GM12878 (cell line): ENCODE data around the gene SPRED2. TPM values are rescaled to one million over a fixed set of nuclear protein-coding genes. Genes with fewer than 3 reads are reported as not detected.

ENCODE experiments used
- ATAC-seq: fragments of 200-7000 bp; cut with Tn5 transposase; 3 replicates; pipeline ENCODE4 v1.9.1; 2020; ENCODE audit warnings: mild to moderate bottlenecking, moderate library complexity
- BruUV-seq: library from RNA; stranded (reverse); fragments of 400-500 nt; replicated peaks from 2 replicates; lab custom pipeline; 2021; lab: Mats Ljungman, UMichigan
- CTCF ChIA-PET: fragments of 300-600 bp; sonication (Branson Sonifier 250); formaldehyde crosslinking; extraction: SDS; loops from one replicate; lab custom pipeline; 2021; ENCODE audit warnings: inconsistent platforms; lab: Yijun Ruan, JAX
- POLR2A ChIA-PET: fragments of 350-600 bp; formaldehyde crosslinking; extraction: SDS; loops from one replicate; lab custom pipeline; 2021; ENCODE audit warnings: inconsistent platforms; lab: Charles Lee
- RAD21 ChIA-PET: fragments of 300-600 bp; sonication (Branson Sonifier 250); formaldehyde crosslinking; loops from one replicate; lab custom pipeline; 2023; ENCODE audit warnings: antibody characterized with exemption; ENCODE audit not compliant: unreplicated experiment; lab: Charles Lee
- SMC1A ChIA-PET: fragments of 300-600 bp; sonication (Branson Sonifier 250); formaldehyde crosslinking; loops from one replicate; lab custom pipeline; 2023; ENCODE audit not compliant: unreplicated experiment, uncharacterized antibody; lab: Charles Lee
- DNase-seq: peaks from one replicate; pipeline ENCODE4 v3.0.0-alpha.2; 2011; ENCODE audit warnings: low read depth, low spot score
- FAIRE-seq: peaks from 3 replicates; lab custom pipeline; 2011; peaks lifted over from hg19 to GRCh38; lab: Jason Lieb, UNC
- H2AFZ ChIP-seq: 2 replicates; pipeline ENCODE4 v1.6.0; 2011; ENCODE audit warnings: low read depth, low read length, control low read depth; ENCODE audit not compliant: control insufficient read depth
- H3K27ac ChIP-seq: 2 replicates; pipeline ENCODE4 v1.5.1; 2011; ENCODE audit warnings: control low read depth; ENCODE audit not compliant: control insufficient read depth, insufficient read depth
- H3K27me3 ChIP-seq, 2 experiments: replicated peaks in 1 of 2; 2 replicates each; pipeline versions ENCODE4 v1.6.0 to v1.6.1; 2011; ENCODE audit warnings: low read length in 1 of 2; ENCODE audit not compliant: control insufficient read depth in 2 of 2, insufficient read depth in 2 of 2
- H3K36me3 ChIP-seq, 2 experiments: 2 replicates each; pipeline ENCODE4 v1.5.1; 2011; ENCODE audit warnings: low read length in 1 of 2; ENCODE audit not compliant: control insufficient read depth in 2 of 2, insufficient read depth in 2 of 2
- H3K4me1 ChIP-seq: 2 replicates; pipeline ENCODE4 v1.6.1; 2011; ENCODE audit warnings: mild to moderate bottlenecking, low read length, moderate library complexity, mixed read lengths; ENCODE audit not compliant: control insufficient read depth, insufficient read depth
- H3K4me2 ChIP-seq: 2 replicates; pipeline ENCODE4 v1.6.0; 2011; ENCODE audit warnings: control low read depth; ENCODE audit not compliant: control insufficient read depth, insufficient read depth
- H3K4me3 ChIP-seq: fragments of 200-600 bp; sonication (generic); 2 replicates; pipeline ENCODE4 v1.5.1; 2016
- H3K79me2 ChIP-seq: 2 replicates; pipeline ENCODE4 v1.6.0; 2011; ENCODE audit warnings: low read length; ENCODE audit not compliant: control insufficient read depth, insufficient read depth
- H3K9ac ChIP-seq: 2 replicates; pipeline ENCODE4 v1.8.0; 2011; ENCODE audit warnings: low read length, control low read depth, mixed read lengths; ENCODE audit not compliant: control insufficient read depth, insufficient read depth
- H3K9me3 ChIP-seq: replicated peaks from 3 replicates; pipeline ENCODE4 v1.5.1; 2011; ENCODE audit warnings: mild to moderate bottlenecking, low read length; ENCODE audit not compliant: control insufficient read depth, insufficient read depth
- H4K20me1 ChIP-seq: 2 replicates; pipeline ENCODE4 v1.6.0; 2011; ENCODE audit not compliant: control insufficient read depth, insufficient read depth
- ATF7 ChIP-seq: fragments of 450-650 bp; IDR thresholded peaks from 2 replicates; pipeline ENCODE4 v1.6.1; 2016; ENCODE audit warnings: low read depth, mild to moderate bottlenecking
- CBFB ChIP-seq: IDR thresholded peaks from 2 replicates; pipeline ENCODE4 v1.6.1; 2016; ENCODE audit warnings: antibody characterized with exemption, low read depth
- CBX5 ChIP-seq: sonication (generic); IDR thresholded peaks from 2 replicates; pipeline ENCODE4 v1.6.1; 2016; ENCODE audit warnings: low read depth, moderate library complexity, mild to moderate bottlenecking, inconsistent platforms
- CHD1 ChIP-seq: IDR thresholded peaks from 2 replicates; pipeline ENCODE4 v1.6.1; 2012; ENCODE audit warnings: low read depth, low read length, improper control_type of control experiment
- HSF1 ChIP-seq: fragments of 150-350 bp; IDR thresholded peaks from 2 replicates; pipeline ENCODE4 v1.6.1; 2014; ENCODE audit warnings: mild to moderate bottlenecking, low read depth, low read length
- JUNB ChIP-seq: IDR thresholded peaks from 2 replicates; pipeline ENCODE4 v1.6.1; 2016; ENCODE audit warnings: antibody characterized with exemption, mild to moderate bottlenecking
- LARP7 ChIP-seq: fragments of 450-650 bp; IDR thresholded peaks from 2 replicates; pipeline ENCODE4 v1.6.1; 2017; ENCODE audit warnings: mild to moderate bottlenecking
- MAX ChIP-seq: IDR thresholded peaks from 2 replicates; pipeline ENCODE4 v1.6.1; 2012; ENCODE audit warnings: low read depth, low read length, improper control_type of control experiment
- NFXL1 ChIP-seq: fragments of 450-650 bp; IDR thresholded peaks from 2 replicates; pipeline ENCODE4 v1.6.1; 2017; ENCODE audit warnings: antibody characterized with exemption, mild to moderate bottlenecking, borderline replicate concordance
- RAD51 ChIP-seq: fragments of 450-650 bp; IDR thresholded peaks from 2 replicates; pipeline ENCODE4 v1.6.1; 2016; ENCODE audit warnings: moderate library complexity, mild to moderate bottlenecking, inconsistent platforms
- RCOR1 ChIP-seq: conservative IDR thresholded peaks from 2 replicates; pipeline ENCODE4 v1.6.1; 2012; ENCODE audit warnings: low read depth, low read length, improper control_type of control experiment
- RELA ChIP-seq: fragments of 450-650 bp; IDR thresholded peaks from 2 replicates; pipeline ENCODE4 v1.8.0; 2014; ENCODE audit warnings: borderline replicate concordance; ENCODE audit not compliant: partially characterized antibody
- SPI1 ChIP-seq: IDR thresholded peaks from 2 replicates; pipeline ENCODE4 v1.6.1; 2011; ENCODE audit warnings: low read depth, mild to moderate bottlenecking, low read length, moderate library complexity, borderline replicate concordance; ENCODE audit not compliant: insufficient read depth
- TCF12 ChIP-seq: IDR thresholded peaks from 2 replicates; pipeline ENCODE4 v1.6.1; 2011; ENCODE audit warnings: low read depth, mild to moderate bottlenecking, low read length
- WRNIP1 ChIP-seq: IDR thresholded peaks from 2 replicates; pipeline ENCODE4 v1.6.1; 2011; ENCODE audit warnings: low read depth, low read length, improper control_type of control experiment, borderline replicate concordance
- ZBTB33 ChIP-seq: fragments of 450-650 bp; IDR thresholded peaks from 2 replicates; pipeline ENCODE4 v1.6.1; 2017; ENCODE audit warnings: mild to moderate bottlenecking
- ZNF622 ChIP-seq: fragments of 450-650 bp; IDR thresholded peaks from 2 replicates; pipeline ENCODE4 v1.6.1; 2017; ENCODE audit warnings: mild to moderate bottlenecking, inconsistent platforms
- WGBS: methylation state at CpG from one replicate; pipeline ENCODE4 v1.1.6; 2016; ENCODE audit warnings: low lambda C conversion rate; ENCODE audit not compliant: insufficient replicate concordance, insufficient coverage; ENCODE audit errors: missing lambda C conversion rate; 5-methylcytosine and 5-hydroxymethylcytosine counted together
- in situ Hi-C: fragments of 300-500 bp; cut with MboI; formaldehyde crosslinking; loops from 9 replicates; pipeline ENCODE4 v1.14.3; 2018; ENCODE audit warnings: mixed read lengths
- intact Hi-C: fragments of 100-400 bp; cut with micrococcal nuclease; formaldehyde crosslinking; loops from one replicate; pipeline ENCODE4 v1.14.2; 2022; ENCODE audit not compliant: unreplicated experiment
- polyA plus RNA-seq, 11 experiments: library from polyadenylated mRNA; depleted of rRNA in 4 of 11; unstranded in 6 of 11; stranded (reverse) in 5 of 11; fragments of >200 nt; fragmentation: Nextera tagmentation in 4 of 11; fragmentation: Illumina TruSeq in 1 of 11; extraction: Ambion mirVana in 4 of 11; extraction: Trizol in 1 of 11; gene quantifications; 1 replicate in 1 of 11; 2 replicates in 10 of 11; pipeline versions ENCODE4 v1.2.1 to v1.2.3, GENCODE V29; 2011 to 2016; ENCODE audit warnings: inconsistent platforms in 2 of 11, missing spikeins in 2 of 11, low read depth in 1 of 11
- total RNA-seq, 4 experiments: library from RNA; depleted of rRNA in 3 of 4; stranded (reverse); fragments of >200 nt in 3 of 4; fragmentation: Illumina TruSeq in 1 of 4; extraction: Trizol in 1 of 4; gene quantifications; 2 replicates each; pipeline versions ENCODE4 v1.2.1 to v1.2.3, GENCODE V29; 2013 to 2021
- TF ChIP-seq, protein P1 (sequence below): IDR thresholded peaks from 2 replicates; pipeline ENCODE4 v1.6.1; 2011; ENCODE audit warnings: borderline replicate concordance, low read depth, mild to moderate bottlenecking, moderate library complexity, low read length; ENCODE audit not compliant: insufficient read depth, poor library complexity, severe bottlenecking
- TF ChIP-seq, protein P2 (sequence below): IDR thresholded peaks from 2 replicates; pipeline ENCODE4 v1.6.1; 2012; ENCODE audit warnings: low read depth, low read length, improper control_type of control experiment

The SPRED2 gene
- total and polyA plus RNA-seq, 10 of the 15 experiments (the other 5 are each of a cell fraction or from before 2014, with no cell fraction given): 3.0 to 23.9 (median 9.7) TPM

- TF ChIP-seq, protein P1, sequence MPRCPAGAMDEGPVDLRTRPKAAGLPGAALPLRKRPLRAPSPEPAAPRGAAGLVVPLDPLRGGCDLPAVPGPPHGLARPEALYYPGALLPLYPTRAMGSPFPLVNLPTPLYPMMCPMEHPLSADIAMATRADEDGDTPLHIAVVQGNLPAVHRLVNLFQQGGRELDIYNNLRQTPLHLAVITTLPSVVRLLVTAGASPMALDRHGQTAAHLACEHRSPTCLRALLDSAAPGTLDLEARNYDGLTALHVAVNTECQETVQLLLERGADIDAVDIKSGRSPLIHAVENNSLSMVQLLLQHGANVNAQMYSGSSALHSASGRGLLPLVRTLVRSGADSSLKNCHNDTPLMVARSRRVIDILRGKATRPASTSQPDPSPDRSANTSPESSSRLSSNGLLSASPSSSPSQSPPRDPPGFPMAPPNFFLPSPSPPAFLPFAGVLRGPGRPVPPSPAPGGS: no peak
- TF ChIP-seq JUNB (no peak), RAD51 (no peak), CHD1 (no peak), RCOR1 (no peak), SPI1 (no peak), TCF12 (no peak), ZNF622 (no peak), WRNIP1 (no peak), CBFB (no peak), LARP7 (no peak)
These were observed 52.7 kb downstream of the SPRED2 start (continued) for GRCh38 chr2:65379721-65380171.

DNA sequence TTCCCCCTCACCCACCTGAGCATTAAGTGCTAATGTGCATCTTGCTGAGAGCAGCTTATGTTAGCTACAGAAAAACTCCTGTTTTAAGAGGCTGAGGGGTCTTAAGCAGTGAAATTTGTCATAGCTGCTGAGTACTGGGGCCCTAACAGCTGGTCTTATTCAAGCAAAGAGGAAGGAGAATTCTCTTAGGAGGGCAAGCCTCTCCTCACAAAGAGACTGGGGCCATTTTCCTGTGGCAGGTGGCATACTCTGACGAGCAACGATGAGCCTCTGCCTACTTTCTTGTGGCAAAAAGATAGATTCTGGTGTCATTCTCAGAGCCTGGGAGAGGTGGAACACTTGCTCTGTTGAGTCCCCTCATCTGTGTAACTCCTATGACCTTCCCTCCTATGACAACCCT lies 53.2 kb downstream of the SPRED2 start:
- BruUV-seq: no TSS peak
- Histone ChIP-seq H3K27ac (no peak overlapping the region), H2AFZ (no peak overlapping the region), H3K4me2 (no peak overlapping the region), H3K4me1 (peaks cover 43% of the 10 kb centered on the region), H3K36me3 (peaks cover 0 to 2% of the 10 kb centered on the region in 2 experiments; a peak in 1 of 4 replicates), H4K20me1 (no peaks in the 10 kb centered on the region), H3K9ac (no peak overlapping the region), H3K4me3 (no peak overlapping the region), H3K9me3 (no peaks in the 10 kb centered on the region), H3K79me2 (no peaks in the 10 kb centered on the region), H3K27me3 (no peaks in the 10 kb centered on the region)
- no peak for FAIRE-seq
- intact Hi-C loops (no loop called here), in situ Hi-C loops (no loop called here)
- ATAC-seq: no peak
- SMC1A ChIA-PET: interaction anchor here (1.2 to 2.6 kb wide), 4 partner anchors 8 to 38 kb away, joined by 3 to 17 read pairs (median 4); no protein-coding TSS in a partner anchor
- DNase-seq: no peak
- POLR2A ChIA-PET: no interaction called here
- CTCF ChIA-PET: interaction anchor here (1.1 to 3.1 kb wide), 3 partner anchors 8 to 12 kb away, joined by 3 to 10 read pairs (median 4); no protein-coding TSS in a partner anchor
- 39% methylated on average over 2 of the region's 2 CpGs for WGBS
- RAD21 ChIA-PET: interaction anchor here (1.1 to 3.5 kb wide), 3 partner anchors 12 to 28 kb away, joined by 3 to 14 read pairs (median 6); no protein-coding TSS in a partner anchor
- TF ChIP-seq CBX5: no peak
- no peak for TF ChIP-seq NFXL1
- TF ChIP-seq ATF7: no peak
- TF ChIP-seq, protein P2, sequence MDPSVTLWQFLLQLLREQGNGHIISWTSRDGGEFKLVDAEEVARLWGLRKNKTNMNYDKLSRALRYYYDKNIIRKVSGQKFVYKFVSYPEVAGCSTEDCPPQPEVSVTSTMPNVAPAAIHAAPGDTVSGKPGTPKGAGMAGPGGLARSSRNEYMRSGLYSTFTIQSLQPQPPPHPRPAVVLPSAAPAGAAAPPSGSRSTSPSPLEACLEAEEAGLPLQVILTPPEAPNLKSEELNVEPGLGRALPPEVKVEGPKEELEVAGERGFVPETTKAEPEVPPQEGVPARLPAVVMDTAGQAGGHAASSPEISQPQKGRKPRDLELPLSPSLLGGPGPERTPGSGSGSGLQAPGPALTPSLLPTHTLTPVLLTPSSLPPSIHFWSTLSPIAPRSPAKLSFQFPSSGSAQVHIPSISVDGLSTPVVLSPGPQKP: no peak
- no peak for TF ChIP-seq HSF1
- TF ChIP-seq RELA: no peak
- TF ChIP-seq MAX: no peak
- no peak for TF ChIP-seq ZBTB33
